Lung (tissue), 12 donors: Measurements from ENCODE around the gene RHBG. TPM values are rescaled to one million over a fixed set of nuclear protein-coding genes. Genes with fewer than 3 reads are reported as not detected.
A peak's percentile ranks its signal among the peaks of the same experiment; 100 is the strongest.

Experiments
- ATAC-seq: fragments of 200-7000 bp; cut with Tn5 transposase; one replicate; pipeline ENCODE4 v1.9.1; 2020; ENCODE audit warnings: moderate number of reproducible peaks; ENCODE audit not compliant: insufficient read depth, low FRiP score
- DNase-seq, 3 donors: peaks; one replicate each; pipeline ENCODE4 v3.0.0-alpha.2; 2013 to 2017
- H3K27ac ChIP-seq, 2 donors: one replicate each; pipeline ENCODE4 v1.5.1; 2013; ENCODE audit warnings: mild to moderate bottlenecking in 2 of 2, moderate library complexity in 2 of 2, control low read depth in 1 of 2, inconsistent platforms in 1 of 2, low read depth in 1 of 2, low read length in 1 of 2
- H3K27me3 ChIP-seq, 3 donors: one replicate each; pipeline ENCODE4 v1.5.1; 2013; ENCODE audit warnings: low read length in 2 of 3; ENCODE audit not compliant: control insufficient read depth in 3 of 3, insufficient read depth in 3 of 3
- H3K36me3 ChIP-seq, 4 donors: one replicate each; pipeline ENCODE4 v1.5.1; 2013; ENCODE audit warnings: low read length in 4 of 4, mild to moderate bottlenecking in 1 of 4, moderate library complexity in 1 of 4; ENCODE audit not compliant: control insufficient read depth in 4 of 4, insufficient read depth in 4 of 4
- H3K4me1 ChIP-seq, 5 donors: one replicate each; pipeline ENCODE4 v1.5.1; 2013; ENCODE audit warnings: low read length in 5 of 5, mild to moderate bottlenecking in 2 of 5, moderate library complexity in 1 of 5; ENCODE audit not compliant: control insufficient read depth in 5 of 5, insufficient read depth in 5 of 5
- H3K4me3 ChIP-seq: one replicate; pipeline ENCODE4 v1.5.1; 2013; ENCODE audit warnings: mild to moderate bottlenecking, control low read depth, moderate library complexity
- H3K9ac ChIP-seq, 2 donors: one replicate each; pipeline ENCODE4 v1.5.1; 2013; ENCODE audit warnings: low read length in 2 of 2, control low read depth in 1 of 2; ENCODE audit not compliant: insufficient read depth in 1 of 2
- H3K9me3 ChIP-seq, 4 donors: one replicate each; pipeline ENCODE4 v1.5.1; 2013; ENCODE audit warnings: low read length in 3 of 4, mild to moderate bottlenecking in 1 of 4, moderate library complexity in 1 of 4; ENCODE audit not compliant: control insufficient read depth in 4 of 4, insufficient read depth in 3 of 4
- CTCF ChIP-seq: IDR thresholded peaks from 2 replicates; pipeline ENCODE4 v1.5.1; 2012; ENCODE audit warnings: mild to moderate bottlenecking; ENCODE audit errors: control extremely low read depth, extremely low read depth
- WGBS, 2 donors: extraction: QIAGEN DNeasy Blood & Tissue Kit; methylation state at CpG; one replicate each; pipeline ENCODE4 v1.1.7; 2013; 5-methylcytosine and 5-hydroxymethylcytosine counted together
- polyA plus RNA-seq, 2 donors: library from polyadenylated mRNA; stranded (reverse); fragments of 200-250 nt; gene quantifications; one replicate each; pipeline ENCODE4 v1.2.1, GENCODE V29; 2013
- total RNA-seq, 2 donors: library from RNA; depleted of rRNA in 1 of 2; stranded (reverse); fragments of >200 nt in 1 of 2; gene quantifications; one replicate each; pipeline ENCODE4 v1.2.1, GENCODE V29; 2014 to 2021
- donor health status: control.
- donor health status: control.
- donor health status: Bipolar disorder and iron deficiency.
- donor health status: healthy.
- donor health status: DM: yes; HTN: yes; CAD: no.

RHBG gene
- total and polyA plus RNA-seq, 4 donors = 0.18 to 0.74 TPM; not detected in 2

- TF ChIP-seq CTCF = no peak
- Histone ChIP-seq H3K4me3 (no peak overlapping the region), H3K4me1 (no peaks in the 10 kb centered on the region), H3K9me3 (no peaks in the 10 kb centered on the region), H3K9ac (no peak overlapping the region), H3K27ac (no peak overlapping the region), H3K27me3 (no peaks in the 10 kb centered on the region), H3K36me3 (no peaks in the 10 kb centered on the region)
- ATAC-seq (no peak), DNase-seq (no peak)
- 45 to 53% methylated on average over 3 of the region's 3 CpGs for WGBS, 2 donors
Observed at GRCh38 chr1:156379420-156380165, 10.6 kb downstream of the RHBG start.

- WGBS, 2 donors = 64 to 68% methylated on average over 7 of the region's 7 CpGs
- Histone ChIP-seq H3K36me3 (no peaks in the 10 kb centered on the region), H3K4me1 (no peaks in the 10 kb centered on the region), H3K27ac (no peak overlapping the region), H3K9ac (no peak overlapping the region), H3K9me3 (no peaks in the 10 kb centered on the region), H3K4me3 (no peak overlapping the region), H3K27me3 (peaks cover 0 to 16% (median 9%) of the 10 kb centered on the region in 3 donors)
- no peak for TF ChIP-seq CTCF
- DNase-seq = no peak
- ATAC-seq = no peak
Observed at GRCh38 chr1:156382561-156382960, 13.6 kb downstream of the RHBG start.

- DNase-seq (peak; percentile 52 to 57 (median 55)), ATAC-seq (peak; percentile 46)
- 51 to 53% methylated on average over 9 of the region's 9 CpGs for WGBS, 2 donors
- Histone ChIP-seq H3K27me3 (peaks cover 0 to 20% (median 13%) of the 10 kb centered on the region in 3 donors), H3K4me3 (no peak overlapping the region), H3K9me3 (no peaks in the 10 kb centered on the region), H3K9ac (no peak overlapping the region), H3K27ac (no peak overlapping the region), H3K36me3 (no peaks in the 10 kb centered on the region), H3K4me1 (no peaks in the 10 kb centered on the region)
- peak; percentile 40 for TF ChIP-seq CTCF
Observed at GRCh38 chr1:156383023-156383422, 14.0 kb downstream of the RHBG start.

- Histone ChIP-seq H3K4me1 (no peaks in the 10 kb centered on the region), H3K9ac (no peak overlapping the region), H3K9me3 (no peaks in the 10 kb centered on the region), H3K36me3 (no peaks in the 10 kb centered on the region), H3K27me3 (peaks cover 4 to 28% (median 16%) of the 10 kb centered on the region in 3 donors), H3K27ac (no peak overlapping the region), H3K4me3 (no peak overlapping the region)
- 27 to 53% methylated on average over 3 of the region's 3 CpGs for WGBS, 2 donors
- no peak for DNase-seq
- no peak for TF ChIP-seq CTCF
- ATAC-seq = no peak
Observed at GRCh38 chr1:156384007-156384406, 15.0 kb downstream of the RHBG start.
